Activated T-cell treated with anti-CD3 and anti-CD28 coated beads, Interleukin-2, amount 50 U/mL, for 48 hours (primary cell): ENCODE results near the gene SERPINE1.
"Not testable (repeated sequence)": the region's sequence is repeated elsewhere in the genome, so short reads cannot be mapped to it uniquely, and the experiment has no call there.

ENCODE experiments used
- DNase-seq, 2 experiments: peaks; one replicate each; pipeline ENCODE4 v3.0.0-alpha.2; 2020

Gene SERPINE1

DNA sequence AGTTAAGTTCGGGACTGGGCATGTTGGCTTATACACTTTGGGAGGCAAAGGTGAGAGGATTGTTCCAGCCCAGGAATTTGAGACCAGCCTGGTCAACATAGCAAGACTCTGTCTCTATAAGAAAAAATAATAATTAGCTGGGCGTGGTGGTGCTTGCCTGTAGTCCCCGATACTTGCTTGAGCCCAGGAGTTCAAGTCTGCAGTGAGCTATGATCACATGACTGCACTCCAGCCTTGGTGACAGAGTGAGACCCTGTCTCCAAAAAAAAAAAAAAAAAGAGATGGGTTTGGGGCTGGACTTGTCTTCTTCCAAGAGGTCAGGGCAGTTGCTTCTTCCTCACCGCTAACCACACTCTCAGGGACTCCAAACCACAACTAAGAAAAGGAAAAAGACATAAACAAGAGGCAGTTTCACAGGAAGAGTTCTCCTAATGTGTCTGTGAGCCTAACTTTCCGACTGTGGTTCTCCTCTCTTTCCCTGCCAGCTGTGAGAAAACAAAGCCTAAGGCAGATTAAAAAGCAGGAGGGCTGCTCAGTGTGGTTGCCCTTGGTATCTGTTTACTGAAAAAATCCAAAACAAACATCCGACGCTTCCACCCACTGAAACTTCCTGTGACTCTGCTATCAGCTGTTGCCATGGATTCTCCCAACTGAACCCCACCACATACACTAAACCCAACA is 2.4 kb upstream of the SERPINE1 start:
- no peak for DNase-seq

DNA sequence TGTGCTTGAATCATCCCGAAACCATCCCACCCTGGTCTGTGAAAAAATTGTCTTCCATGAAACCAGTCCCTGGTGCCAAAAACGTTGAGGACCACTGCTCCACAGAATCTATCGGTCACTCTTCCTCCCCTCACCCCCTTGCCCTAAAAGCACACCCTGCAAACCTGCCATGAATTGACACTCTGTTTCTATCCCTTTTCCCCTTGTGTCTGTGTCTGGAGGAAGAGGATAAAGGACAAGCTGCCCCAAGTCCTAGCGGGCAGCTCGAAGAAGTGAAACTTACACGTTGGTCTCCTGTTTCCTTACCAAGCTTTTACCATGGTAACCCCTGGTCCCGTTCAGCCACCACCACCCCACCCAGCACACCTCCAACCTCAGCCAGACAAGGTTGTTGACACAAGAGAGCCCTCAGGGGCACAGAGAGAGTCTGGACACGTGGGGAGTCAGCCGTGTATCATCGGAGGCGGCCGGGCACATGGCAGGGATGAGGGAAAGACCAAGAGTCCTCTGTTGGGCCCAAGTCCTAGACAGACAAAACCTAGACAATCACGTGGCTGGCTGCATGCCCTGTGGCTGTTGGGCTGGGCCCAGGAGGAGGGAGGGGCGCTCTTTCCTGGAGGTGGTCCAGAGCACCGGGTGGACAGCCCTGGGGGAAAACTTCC is 784 bp upstream of the SERPINE1 start:
- no peak for DNase-seq

DNA sequence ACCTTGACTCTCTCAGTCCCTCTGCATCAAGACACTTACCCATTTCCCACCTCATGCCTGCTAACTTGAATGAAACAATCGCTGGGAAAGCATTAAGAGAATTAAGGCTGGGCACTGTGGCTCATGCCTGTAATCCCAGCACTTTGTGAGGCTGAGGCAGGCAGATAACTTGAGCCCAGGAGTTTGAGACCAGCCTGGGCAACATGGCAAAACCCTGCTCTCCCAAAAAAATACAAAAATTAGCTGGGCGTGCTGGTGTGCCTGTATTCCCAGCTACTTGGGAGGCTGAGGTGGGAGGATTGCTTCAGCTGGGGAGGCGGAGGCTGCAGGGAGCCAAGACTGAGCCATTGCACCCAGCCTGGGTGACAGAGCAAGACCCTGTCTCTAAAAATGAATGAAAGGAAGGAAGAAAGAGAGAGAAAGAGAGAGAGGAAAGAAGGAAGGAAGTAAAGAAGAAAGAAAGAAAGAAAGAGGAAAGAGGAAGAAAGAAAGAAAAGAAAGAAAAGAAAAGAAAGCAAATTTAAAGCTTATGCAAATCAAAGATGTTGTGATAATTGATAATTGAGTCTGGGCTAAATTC is 646 bp downstream of the SERPINE1 start:
- no peak for DNase-seq

- no peak for DNase-seq
Observed at GRCh38 chr7:101128040-101128834, 1.3 kb downstream of the SERPINE1 start.

- DNase-seq: no peak
Observed at GRCh38 chr7:101129603-101130117, 2.8 kb downstream of the SERPINE1 start.

DNA sequence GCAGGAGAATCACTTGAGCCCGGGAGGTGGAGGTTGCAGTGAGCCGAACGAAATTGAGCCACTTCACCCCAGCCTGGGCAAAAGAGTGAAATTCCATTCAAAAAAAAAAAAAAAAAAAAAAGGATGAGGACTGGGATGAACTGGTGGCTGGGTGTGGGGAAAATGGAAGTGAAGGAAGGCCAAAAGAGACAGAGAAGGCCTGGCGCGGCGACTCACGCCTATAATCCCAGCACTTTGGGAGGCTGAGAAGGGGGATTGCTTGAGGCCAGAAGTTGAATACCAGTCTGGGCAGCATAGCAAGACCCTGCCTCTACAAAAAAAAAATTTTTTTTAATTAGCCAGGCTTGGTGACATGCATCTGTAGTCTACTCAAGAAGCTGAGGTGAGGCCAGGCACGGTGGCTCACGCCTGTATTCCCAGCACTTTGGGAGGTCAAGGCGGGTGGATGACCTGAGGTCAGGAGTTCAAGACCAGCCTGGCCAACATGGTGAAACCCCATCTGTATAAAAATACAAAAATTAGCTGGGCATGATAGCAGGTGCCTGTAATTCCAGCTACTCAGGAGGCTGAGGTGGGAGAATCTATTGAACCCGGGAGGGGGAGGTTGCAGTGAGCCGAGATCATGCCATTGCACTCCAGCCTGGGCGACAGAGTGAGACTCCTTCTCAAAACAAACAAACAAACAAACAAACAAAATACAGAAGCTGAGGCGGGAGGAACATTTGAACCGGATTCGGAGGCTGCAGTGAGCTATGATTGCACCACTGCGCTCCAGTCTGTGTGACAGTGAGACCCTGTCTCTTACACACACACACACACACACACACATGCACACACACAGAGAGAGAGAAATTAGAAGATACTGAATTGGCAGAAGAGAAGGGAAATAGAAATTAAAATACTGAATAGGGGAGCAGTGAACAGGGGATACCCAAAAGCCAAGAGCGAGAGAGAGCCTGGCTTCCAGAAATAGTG is 6.0 kb downstream of the SERPINE1 start:
- DNase-seq: not testable (repeated sequence)

DNA sequence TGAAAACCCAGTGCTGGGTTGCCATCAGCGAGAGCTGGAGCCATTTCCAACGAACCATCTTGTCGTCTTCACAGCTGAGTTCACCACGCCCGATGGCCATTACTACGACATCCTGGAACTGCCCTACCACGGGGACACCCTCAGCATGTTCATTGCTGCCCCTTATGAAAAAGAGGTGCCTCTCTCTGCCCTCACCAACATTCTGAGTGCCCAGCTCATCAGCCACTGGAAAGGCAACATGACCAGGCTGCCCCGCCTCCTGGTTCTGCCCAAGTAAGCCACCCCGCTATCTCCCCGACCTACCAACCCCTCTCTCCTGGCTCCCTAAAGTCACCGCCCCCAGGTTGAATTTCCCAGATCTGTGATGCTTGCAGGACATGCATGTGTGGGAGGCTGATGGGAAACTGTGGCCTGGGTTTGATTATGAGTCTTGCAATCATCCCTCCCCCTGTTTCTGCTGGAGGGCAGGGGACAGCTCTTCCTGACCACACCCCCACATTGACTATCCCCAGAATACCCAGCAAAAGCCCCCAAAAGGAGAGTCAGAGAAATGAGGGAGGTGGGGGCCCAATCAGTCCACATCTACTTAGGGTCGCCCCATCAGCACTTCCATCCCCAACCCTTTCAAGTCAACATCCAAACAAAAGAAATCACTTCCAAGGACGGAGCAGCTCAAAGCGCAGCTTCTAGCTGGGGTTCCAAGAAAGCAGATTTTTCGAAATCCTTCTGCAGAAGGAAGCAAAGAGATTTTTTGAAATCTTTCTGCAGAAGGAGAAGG is 6.9 kb downstream of the SERPINE1 start:
- DNase-seq: no peak

DNA sequence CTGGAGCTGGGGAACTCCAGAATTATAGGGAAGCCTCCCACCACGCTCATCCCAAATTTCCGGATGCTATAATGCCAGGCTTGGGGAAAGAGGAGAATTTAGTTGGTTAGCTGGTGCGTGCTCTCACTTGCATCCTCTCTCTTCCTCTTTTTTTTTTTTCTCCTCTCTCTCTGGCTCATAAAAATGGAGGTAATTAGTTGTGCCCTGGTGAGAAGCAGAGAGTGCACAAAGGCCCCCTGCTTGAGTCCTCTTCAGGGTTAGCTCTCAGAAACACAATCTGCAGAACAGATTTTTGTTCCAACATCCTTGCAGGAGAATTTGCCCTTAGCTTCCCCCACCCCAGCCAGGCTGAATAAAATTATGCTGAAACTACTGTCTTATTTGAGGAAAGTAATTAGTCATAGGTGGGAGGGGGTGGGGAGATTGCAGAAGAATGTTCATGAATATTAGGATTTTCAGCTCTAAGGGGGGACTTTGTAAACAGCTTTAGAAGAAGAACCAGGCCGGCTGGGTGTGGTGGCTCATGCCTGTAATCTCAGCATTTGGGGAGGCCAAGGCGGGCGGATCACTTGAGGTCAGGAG is 7.6 kb downstream of the SERPINE1 start:
- no peak for DNase-seq

DNA sequence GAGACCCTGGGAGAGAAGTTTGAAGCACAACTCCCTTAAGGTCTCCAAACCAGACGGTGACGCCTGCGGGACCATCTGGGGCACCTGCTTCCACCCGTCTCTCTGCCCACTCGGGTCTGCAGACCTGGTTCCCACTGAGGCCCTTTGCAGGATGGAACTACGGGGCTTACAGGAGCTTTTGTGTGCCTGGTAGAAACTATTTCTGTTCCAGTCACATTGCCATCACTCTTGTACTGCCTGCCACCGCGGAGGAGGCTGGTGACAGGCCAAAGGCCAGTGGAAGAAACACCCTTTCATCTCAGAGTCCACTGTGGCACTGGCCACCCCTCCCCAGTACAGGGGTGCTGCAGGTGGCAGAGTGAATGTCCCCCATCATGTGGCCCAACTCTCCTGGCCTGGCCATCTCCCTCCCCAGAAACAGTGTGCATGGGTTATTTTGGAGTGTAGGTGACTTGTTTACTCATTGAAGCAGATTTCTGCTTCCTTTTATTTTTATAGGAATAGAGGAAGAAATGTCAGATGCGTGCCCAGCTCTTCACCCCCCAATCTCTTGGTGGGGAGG is 10.8 kb downstream of the SERPINE1 start:
- no peak for DNase-seq

- DNase-seq: peak; percentile 92
Observed at GRCh38 chr7:101138213-101138870, 11.4 kb downstream of the SERPINE1 start.

DNA sequence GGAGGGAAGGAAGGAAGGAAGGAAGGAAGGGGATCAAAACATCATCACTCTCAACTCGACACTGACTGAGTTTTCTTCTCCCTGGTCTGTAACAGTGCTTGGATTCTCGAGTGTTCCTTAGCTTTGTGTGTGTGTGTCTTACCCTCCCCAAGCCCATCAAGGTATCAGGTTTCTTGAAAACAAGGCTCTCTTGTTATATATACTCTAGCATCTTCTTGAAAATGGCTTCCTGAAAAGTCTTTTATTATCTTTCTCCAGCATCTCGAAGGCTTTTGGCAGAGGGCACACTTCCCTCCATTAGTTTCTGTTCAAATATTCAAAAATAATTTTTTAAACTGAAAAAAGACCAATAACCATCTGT is 13.4 kb downstream of the SERPINE1 start:
- no peak for DNase-seq

DNA sequence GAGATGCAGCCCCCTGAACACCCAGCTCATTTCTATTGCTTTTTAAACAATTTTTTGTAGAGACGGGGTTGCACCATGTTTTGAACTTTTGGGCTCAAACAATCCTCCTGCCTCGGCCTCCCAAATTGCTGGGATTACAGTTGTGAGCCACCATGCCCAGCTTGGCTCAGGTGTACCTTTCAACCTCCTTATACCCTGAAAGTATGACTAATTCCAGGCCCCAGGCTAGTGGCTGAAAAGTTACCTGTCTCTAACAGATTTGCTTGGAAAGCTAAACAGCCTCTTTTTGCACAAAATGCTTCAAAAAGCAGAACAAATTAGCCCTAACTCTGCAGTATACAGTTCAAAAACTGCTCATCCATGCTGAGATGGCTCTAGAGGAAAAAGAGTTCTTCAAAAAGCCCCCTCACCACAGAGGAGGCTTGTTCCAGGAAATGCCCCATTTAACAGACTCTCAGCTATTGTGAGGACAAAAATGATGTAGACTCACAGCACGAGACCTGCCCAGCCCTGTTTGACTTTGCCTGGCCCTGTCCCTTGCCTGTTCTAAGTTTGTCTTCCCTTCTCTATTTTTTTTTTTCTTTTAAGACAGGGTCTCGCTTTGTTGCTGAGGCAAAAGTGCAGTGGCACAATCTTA is 14.0 kb downstream of the SERPINE1 start:
- DNase-seq: no peak

- DNase-seq: no peak
Observed at GRCh38 chr7:101151908-101152651, 25.2 kb downstream of the SERPINE1 start.

DNA sequence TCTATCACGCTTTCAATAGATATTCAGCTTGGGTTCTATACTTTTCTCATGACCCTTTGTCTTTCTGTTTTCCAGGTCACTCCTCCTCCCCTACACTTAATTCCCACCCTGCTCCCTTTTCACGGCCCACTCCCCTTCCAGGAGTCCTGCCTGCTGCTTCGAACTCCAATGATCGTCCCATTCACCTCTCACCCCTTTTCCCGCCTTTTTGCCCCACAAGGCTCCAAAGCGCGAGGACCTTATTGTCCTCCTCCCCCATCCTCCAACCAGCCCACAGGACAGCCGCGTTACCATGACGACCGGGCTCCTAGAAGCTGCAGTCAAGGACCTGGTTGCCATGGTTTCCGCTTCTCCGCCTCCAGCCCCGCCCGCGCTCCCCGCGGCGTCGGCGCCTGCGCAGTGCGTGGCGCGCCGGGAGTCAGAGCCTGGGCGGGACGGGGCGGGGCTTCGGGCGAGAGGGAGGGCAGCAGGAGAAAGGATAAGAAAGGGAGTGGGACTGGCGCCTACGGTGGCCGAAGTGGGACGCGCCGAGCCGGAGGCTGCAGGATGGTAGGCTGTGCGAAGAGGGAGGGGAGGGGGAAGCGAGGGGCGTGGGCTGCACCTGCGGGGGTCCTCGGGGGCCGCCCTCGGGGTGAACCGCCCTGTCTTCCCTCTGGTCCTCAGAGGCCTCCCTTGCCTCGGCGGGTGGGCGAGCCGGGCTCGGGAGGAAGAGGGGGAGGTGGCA is 27.2 kb downstream of the SERPINE1 start, which contains the start of gene AP1S1:
Gene AP1S1, plus strand, starts transcription at position 508 of the 724 bp plus-strand sequence. Its CDS starts 39 bp downstream, at position 547.
- peak; percentile 96 for DNase-seq

DNA sequence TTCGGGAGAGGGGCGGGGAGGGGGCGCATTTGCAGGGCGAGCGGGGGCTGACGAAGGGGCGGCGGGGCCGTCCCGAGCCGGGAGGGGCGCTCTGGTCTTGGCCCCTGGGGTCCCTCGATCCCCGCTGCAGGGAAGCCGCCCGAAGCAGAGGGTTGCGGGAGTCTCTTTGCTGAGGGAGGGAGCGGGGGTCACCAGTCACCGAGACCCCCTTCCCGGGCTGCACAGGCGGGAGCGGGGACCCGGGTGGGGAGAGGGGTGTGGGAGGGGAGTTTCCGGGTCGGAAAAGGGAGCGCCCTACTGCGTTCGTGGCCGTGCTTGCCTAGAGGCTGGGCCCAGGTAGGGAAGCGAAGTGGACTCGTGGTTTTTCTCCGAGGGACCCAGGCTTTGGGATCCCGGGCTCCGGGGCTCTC is 27.8 kb downstream of the SERPINE1 start:
- peak in 1 of 2 experiments; percentile 39 for DNase-seq

DNA sequence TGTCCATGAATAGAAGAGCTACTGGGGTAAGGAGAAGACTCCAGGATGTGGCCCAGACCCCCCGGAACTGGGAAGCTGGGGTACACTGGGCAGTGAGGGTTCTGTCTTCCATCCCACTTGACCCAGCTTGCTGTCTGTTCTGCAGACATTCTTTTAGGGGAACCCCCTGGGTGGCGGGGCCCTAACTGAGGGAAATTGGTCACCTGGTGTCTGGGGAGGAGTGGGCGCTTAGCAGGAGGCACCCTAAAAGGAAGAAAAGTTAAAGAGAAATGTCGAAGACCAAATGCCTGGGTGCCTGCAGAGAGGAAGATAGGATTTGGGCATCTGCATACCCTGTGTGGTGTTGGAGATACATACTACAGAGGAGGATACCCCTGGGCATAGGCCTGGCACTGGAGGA is 28.4 kb downstream of the SERPINE1 start:
- DNase-seq: no peak

- DNase-seq: no peak
Observed at GRCh38 chr7:101156277-101156676, 29.4 kb downstream of the SERPINE1 start.
